Cardiac fibroblast (primary cell): ENCODE measurements around the gene POLK.
"Not testable (repeated sequence)": the region's sequence is repeated elsewhere in the genome, so short reads cannot be mapped to it uniquely, and the experiment has no call there.

Experiments used
- DNase-seq, 2 donors: peaks; one replicate each; pipeline versions ENCODE4 v3.0.0 to v3.0.0-alpha.2; 2010; ENCODE audit warnings: low read depth in 2 of 2
- H3K4me3 ChIP-seq, 2 donors: replicated peaks in 1 of 2; 1 replicate in 1 of 2; 2 replicates in 1 of 2; pipeline ENCODE4 v1.5.1; 2011; ENCODE audit warnings: low read depth in 2 of 2, low read length in 2 of 2, mild to moderate bottlenecking in 2 of 2, moderate library complexity in 1 of 2
- TF ChIP-seq, protein P1 (sequence below): IDR thresholded peaks from one replicate; pipeline ENCODE4 v1.5.1; 2011; ENCODE audit warnings: low read depth, mild to moderate bottlenecking, low read length, inconsistent platforms

The POLK gene

DNA sequence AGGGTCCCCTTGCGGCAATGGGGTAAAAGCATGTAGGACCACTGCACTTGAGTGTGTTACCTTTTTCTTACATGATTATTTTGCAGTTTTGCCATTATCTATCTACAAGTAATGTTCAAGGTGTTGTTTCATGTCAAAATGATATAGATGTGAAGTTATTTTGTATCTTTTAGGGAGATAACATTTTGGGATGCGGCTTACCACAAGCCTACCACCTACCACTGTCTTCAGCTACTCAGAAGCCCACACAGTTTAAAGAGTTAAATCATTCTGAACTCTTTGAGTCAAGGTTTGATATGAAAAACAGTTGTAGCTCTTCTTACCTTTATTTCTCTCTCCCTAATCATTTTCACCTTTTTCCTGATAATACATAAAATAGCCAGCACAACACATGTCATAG lies 20.1 kb upstream of the POLK start:
- TF ChIP-seq, protein P1, sequence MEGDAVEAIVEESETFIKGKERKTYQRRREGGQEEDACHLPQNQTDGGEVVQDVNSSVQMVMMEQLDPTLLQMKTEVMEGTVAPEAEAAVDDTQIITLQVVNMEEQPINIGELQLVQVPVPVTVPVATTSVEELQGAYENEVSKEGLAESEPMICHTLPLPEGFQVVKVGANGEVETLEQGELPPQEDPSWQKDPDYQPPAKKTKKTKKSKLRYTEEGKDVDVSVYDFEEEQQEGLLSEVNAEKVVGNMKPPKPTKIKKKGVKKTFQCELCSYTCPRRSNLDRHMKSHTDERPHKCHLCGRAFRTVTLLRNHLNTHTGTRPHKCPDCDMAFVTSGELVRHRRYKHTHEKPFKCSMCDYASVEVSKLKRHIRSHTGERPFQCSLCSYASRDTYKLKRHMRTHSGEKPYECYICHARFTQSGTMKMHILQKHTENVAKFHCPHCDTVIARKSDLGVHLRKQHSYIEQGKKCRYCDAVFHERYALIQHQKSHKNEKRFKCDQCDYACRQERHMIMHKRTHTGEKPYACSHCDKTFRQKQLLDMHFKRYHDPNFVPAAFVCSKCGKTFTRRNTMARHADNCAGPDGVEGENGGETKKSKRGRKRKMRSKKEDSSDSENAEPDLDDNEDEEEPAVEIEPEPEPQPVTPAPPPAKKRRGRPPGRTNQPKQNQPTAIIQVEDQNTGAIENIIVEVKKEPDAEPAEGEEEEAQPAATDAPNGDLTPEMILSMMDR = no peak
- no peak for DNase-seq
- no peak overlapping the region for H3K4me3 ChIP-seq

DNA sequence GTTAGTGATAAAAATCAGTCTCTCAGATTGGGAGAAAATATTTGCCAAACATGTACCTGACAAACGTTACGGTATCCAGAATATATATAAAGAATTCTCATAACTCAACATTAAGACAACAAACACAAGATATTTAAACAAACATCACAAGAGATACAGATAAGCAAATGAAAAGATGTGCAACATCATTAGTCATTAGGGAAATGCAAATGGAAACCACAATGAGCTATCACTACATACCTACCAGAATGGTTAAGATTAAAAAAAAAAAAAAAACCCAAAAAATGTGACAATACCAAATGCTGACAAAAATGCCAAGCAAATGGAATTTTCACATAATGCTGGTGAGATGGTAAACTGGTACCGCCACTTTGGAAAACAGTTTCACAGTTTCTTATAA lies 15.7 kb upstream of the POLK start:
- DNase-seq = no peak
- no peak overlapping the region for H3K4me3 ChIP-seq
- TF ChIP-seq, protein P1 = no peak

DNA sequence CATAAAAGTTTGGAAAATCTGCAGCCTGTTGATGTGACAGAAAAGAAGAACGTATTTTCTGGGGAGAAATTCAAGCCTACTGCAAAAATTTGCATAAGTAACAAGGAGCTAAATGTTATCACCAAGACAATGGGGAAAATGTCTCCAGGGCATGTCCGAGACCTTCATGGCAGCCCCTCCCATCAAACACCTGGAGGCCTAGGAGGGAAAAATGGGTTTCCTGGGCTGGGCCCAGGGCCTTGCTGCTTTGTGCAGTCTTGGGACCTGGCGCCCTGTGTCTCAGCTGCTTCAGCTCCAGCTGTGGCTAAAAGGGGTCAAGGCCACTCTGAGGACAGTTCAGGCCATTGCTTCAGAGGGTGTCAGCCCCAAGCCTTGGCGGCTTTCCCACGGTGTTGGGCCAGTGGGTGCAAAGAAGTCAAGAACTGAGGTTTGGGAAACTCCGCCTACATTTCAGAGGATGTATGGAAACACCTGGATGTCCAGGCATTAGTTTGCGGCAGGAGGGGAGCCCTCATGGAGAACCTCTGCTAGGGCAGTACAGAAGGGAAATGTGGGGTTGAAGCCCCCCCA lies 13.4 kb upstream of the POLK start:
- H3K4me3 ChIP-seq = no peak overlapping the region
- TF ChIP-seq, protein P1 = no peak
- no peak for DNase-seq

DNA sequence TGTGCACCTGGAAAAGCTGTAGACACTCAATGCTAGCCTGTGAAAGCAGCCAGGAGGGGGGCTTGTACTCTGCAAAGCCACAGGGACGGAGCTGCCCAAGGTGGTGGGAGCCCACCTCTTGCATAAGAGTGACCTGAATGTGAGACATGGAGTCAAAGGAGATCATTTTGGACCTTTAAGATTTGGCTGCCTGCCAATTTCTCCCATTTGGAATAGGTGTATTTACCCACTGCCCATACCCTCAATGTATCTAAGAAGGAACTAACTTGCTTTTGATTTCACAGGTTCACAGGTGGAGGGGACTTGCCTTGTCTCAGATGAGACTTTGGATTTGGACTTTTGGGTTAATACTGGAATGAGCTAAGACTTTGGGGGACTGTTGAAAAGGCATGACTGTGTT lies 12.8 kb upstream of the POLK start:
- not testable (repeated sequence) for H3K4me3 ChIP-seq, DNase-seq

DNA sequence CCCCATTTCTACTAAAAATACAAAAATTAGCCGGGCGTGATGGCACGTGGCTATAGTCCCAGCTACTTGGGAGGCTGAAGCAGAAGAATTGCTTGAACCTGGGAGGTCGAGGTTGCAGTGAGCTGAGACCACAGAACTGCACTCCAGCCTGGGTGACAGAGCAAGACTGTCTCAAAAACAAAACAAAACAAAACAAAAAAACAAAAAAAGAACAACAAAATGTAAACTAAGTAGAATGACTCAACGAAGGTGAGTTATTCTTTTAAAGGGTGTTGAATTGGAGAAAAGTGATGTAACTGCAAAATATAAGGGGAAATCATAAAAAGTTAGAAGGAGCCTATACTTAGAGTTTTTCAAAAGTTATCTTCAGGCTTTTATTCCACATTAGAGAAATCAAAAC lies 6.6 kb upstream of the POLK start:
- DNase-seq, H3K4me3 ChIP-seq: not testable (repeated sequence)

DNA sequence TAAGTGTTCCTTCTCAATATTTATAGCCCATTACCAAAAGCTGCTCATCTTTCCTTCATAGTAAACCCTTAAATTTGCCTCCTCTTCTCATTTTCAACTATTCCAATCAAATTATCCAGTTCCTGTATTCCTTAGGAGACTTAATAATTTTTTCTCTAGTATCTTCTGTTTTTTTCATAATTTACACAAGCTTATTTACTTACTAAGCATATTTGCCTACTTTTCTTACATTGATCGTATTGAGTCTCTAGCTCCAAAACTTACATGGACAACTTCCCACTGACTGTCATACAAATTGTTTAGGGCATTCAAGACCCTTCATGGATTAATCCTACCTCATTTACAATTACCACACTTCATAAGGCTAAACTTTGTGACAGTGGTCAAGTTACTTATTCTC lies 3.9 kb upstream of the POLK start:
- no peak overlapping the region for H3K4me3 ChIP-seq
- no peak for DNase-seq
- TF ChIP-seq, protein P1 = no peak

DNA sequence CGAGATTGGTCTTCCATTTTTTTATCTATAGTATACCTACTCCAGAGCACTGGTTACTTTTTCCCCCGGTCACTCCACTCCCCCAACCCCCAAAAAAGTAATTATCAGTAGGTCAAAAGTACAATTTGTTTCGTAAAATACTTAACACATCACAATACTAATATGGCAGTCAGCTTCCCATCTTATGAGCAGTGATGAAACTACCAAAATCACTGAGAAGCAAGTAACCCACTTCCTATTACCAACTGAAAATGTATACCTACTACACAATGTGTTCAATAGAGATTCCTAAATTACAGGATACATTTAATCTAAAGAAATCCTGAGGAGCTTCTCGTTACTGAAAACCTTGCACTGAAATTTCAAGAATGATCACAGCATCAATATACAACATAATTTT lies 2.1 kb upstream of the POLK start:
- H3K4me3 ChIP-seq = peak overlapping the region; percentile 86 to 95
- DNase-seq = peak; percentile 10
- TF ChIP-seq, protein P1 = no peak

DNA sequence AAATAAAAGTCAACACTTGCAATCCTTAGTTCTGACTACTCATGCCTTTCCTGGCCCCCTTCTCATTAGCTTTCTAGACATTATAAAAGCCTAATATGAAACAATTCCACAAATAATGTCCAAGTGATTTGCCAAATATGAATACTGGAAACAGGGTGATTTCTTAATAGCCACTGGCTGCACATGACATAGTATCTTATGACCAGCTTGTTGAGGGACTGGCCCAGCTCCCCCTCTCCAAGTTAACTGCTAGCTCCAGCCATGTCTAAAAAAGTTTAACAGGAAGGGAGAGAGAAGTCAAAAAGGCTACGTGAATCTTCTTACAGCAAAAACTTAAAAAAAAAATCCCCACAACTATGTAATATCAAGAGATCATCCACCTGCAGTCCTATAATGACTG lies 1.7 kb upstream of the POLK start:
- peak; percentile 64 to 81 for DNase-seq
- TF ChIP-seq, protein P1 = no peak
- H3K4me3 ChIP-seq = peak overlapping the region; percentile 86 to 95
